HCT116 (cell line): ENCODE results near the gene SLC25A10. TPM values are rescaled to one million over a fixed set of nuclear protein-coding genes. Genes with fewer than 3 reads are reported as not detected.

ENCODE experiments used
- ATAC-seq: fragments of 200-7000 bp; cut with Tn5 transposase; 2 replicates; pipeline ENCODE4 v1.9.1; 2020; ENCODE audit warnings: mild to moderate bottlenecking, moderate library complexity
- BruUV-seq: library from RNA; stranded (reverse); fragments of 400-500 nt; replicated peaks from 2 replicates; lab custom pipeline; 2021; lab: Mats Ljungman, UMichigan
- CTCF ChIA-PET: fragments of 300-600 bp; sonication (Branson Sonifier 250); formaldehyde crosslinking; loops from one replicate; lab custom pipeline; 2021; ENCODE audit warnings: antibody characterized with exemption; lab: Charles Lee
- POLR2A ChIA-PET: fragments of 300-600, 350-600 bp; sonication (Branson Sonifier 250); formaldehyde crosslinking; loops from one replicate; lab custom pipeline; 2021; ENCODE audit warnings: antibody characterized with exemption; lab: Charles Lee
- RAD21 ChIA-PET, 2 experiments: fragments of 300-600 bp; sonication (Branson Sonifier 250); formaldehyde crosslinking; loops; one replicate each; lab custom pipeline; 2023; ENCODE audit warnings: low total read pairs in 2 of 2; ENCODE audit not compliant: uncharacterized antibody in 2 of 2, unreplicated experiment in 2 of 2, low non-redundant PET in 1 of 2; lab: Charles Lee
- DNase-seq: peaks from one replicate; pipeline ENCODE4 v3.0.0-alpha.2; 2010; ENCODE audit warnings: low read depth, low spot score
- H2AFZ ChIP-seq: fragments of 200-600 bp; shearing (Covaris generic), sonication (generic); 2 replicates; pipeline ENCODE4 v1.6.1; 2017; ENCODE audit warnings: low read depth, mixed run types, mixed read lengths, antibody characterized with exemption, low read length; ENCODE audit not compliant: poor library complexity, severe bottlenecking
- H3K27ac ChIP-seq: 2 replicates; pipeline ENCODE4 v1.5.1; 2012; ENCODE audit warnings: low read depth, low read length
- H3K27me3 ChIP-seq: fragments of 200-600 bp; sonication (generic); 2 replicates; pipeline ENCODE4 v1.6.1; 2016; ENCODE audit warnings: mixed run types, low read length, mixed read lengths; ENCODE audit not compliant: insufficient read depth
- H3K36me3 ChIP-seq, 2 experiments: fragments of 200-500 bp in 1 of 2; fragments of 200-600 bp in 1 of 2; sonication (Bioruptor generic) in 1 of 2; sonication (generic) in 1 of 2; 2 replicates each; pipeline versions ENCODE4 v1.5.1 to v1.6.1; 2014 to 2016; ENCODE audit warnings: low read length in 2 of 2, inconsistent platforms in 1 of 2, mixed read lengths in 1 of 2, mixed run types in 1 of 2; ENCODE audit not compliant: insufficient read depth in 2 of 2, control insufficient read depth in 1 of 2
- H3K4me1 ChIP-seq, 2 experiments: fragments of 200-600 bp in 1 of 2; sonication (generic) in 1 of 2; 2 replicates each; pipeline versions ENCODE4 v1.5.1 to v1.6.1; 2012 to 2017; ENCODE audit warnings: low read length in 2 of 2, inconsistent platforms in 1 of 2, mild to moderate bottlenecking in 1 of 2, mixed read lengths in 1 of 2, mixed run types in 1 of 2, moderate library complexity in 1 of 2; ENCODE audit not compliant: insufficient read depth in 2 of 2, control insufficient read depth in 1 of 2
- H3K4me2 ChIP-seq: fragments of 200-600 bp; sonication (generic); 2 replicates; pipeline ENCODE4 v1.6.1; 2017; ENCODE audit warnings: mixed run types, low read length, mixed read lengths
- H3K4me3 ChIP-seq, 2 experiments: fragments of 200-600 bp in 1 of 2; sonication (generic) in 1 of 2; replicated peaks in 1 of 2; 2 replicates each; pipeline ENCODE4 v1.5.1; 2011 to 2016; ENCODE audit warnings: low read length in 2 of 2, control low read depth in 1 of 2, low read depth in 1 of 2, mild to moderate bottlenecking in 1 of 2, mixed read lengths in 1 of 2, mixed run types in 1 of 2
- H3K79me2 ChIP-seq: fragments of 200-600 bp; sonication (generic); 2 replicates; pipeline ENCODE4 v1.6.1; 2017; ENCODE audit warnings: mild to moderate bottlenecking, mixed run types, low read length, moderate library complexity, mixed read lengths; ENCODE audit not compliant: insufficient read depth
- H3K9ac ChIP-seq: fragments of 200-600 bp; sonication (generic); 2 replicates; pipeline ENCODE4 v1.6.1; 2016; ENCODE audit warnings: low read length, mixed read lengths
- H3K9me2 ChIP-seq: fragments of 200-600 bp; sonication (generic), shearing (Covaris generic); 2 replicates; pipeline ENCODE4 v1.6.1; 2017; ENCODE audit warnings: mixed run types, mild to moderate bottlenecking, moderate library complexity; ENCODE audit not compliant: insufficient read depth
- H3K9me3 ChIP-seq, 2 experiments: fragments of 200-500 bp in 1 of 2; fragments of 200-600 bp in 1 of 2; sonication (Bioruptor generic) in 1 of 2; sonication (generic) in 1 of 2; 2 replicates each; pipeline ENCODE4 v1.6.1; 2014 to 2017; ENCODE audit warnings: low read length in 2 of 2, mixed read lengths in 2 of 2, inconsistent platforms in 1 of 2, low read depth in 1 of 2, mild to moderate bottlenecking in 1 of 2, mixed run types in 1 of 2, moderate library complexity in 1 of 2; ENCODE audit not compliant: control insufficient read depth in 1 of 2, insufficient read depth in 1 of 2
- H4K20me1 ChIP-seq: fragments of 200-600 bp; sonication (generic), shearing (Covaris generic); 2 replicates; pipeline ENCODE4 v1.6.1; 2017; ENCODE audit warnings: mixed run types, mild to moderate bottlenecking, moderate library complexity; ENCODE audit not compliant: insufficient read depth
- JUND ChIP-seq: IDR thresholded peaks from 2 replicates; pipeline ENCODE4 v1.6.1; 2012
- intact Hi-C: fragments of 100-400 bp; cut with micrococcal nuclease; formaldehyde crosslinking; loops from 2 replicates; pipeline ENCODE4 v1.10.0; 2022
- total RNA-seq: library from RNA; stranded (reverse); gene quantifications from one replicate; pipeline ENCODE4 v1.2.1, GENCODE V29; 2021; ENCODE audit not compliant: unreplicated experiment
- TF ChIP-seq, protein P1 (sequence below), 3 experiments: fragments of 200-600 bp in 1 of 3; sonication (generic) in 1 of 3; IDR thresholded peaks in 2 of 3; conservative IDR thresholded peaks in 1 of 3; 2 replicates each; pipeline ENCODE4 v1.5.1; 2012 to 2017; ENCODE audit warnings: low read depth in 2 of 3, low read length in 2 of 3, antibody characterized with exemption in 1 of 3, borderline replicate concordance in 1 of 3, control low read depth in 1 of 3, mild to moderate bottlenecking in 1 of 3, mixed read lengths in 1 of 3, mixed run types in 1 of 3, moderate library complexity in 1 of 3; ENCODE audit not compliant: insufficient read depth in 1 of 3

Gene SLC25A10
- total RNA-seq, 1 experiment from 2014 or later, result 70.8 TPM

DNA sequence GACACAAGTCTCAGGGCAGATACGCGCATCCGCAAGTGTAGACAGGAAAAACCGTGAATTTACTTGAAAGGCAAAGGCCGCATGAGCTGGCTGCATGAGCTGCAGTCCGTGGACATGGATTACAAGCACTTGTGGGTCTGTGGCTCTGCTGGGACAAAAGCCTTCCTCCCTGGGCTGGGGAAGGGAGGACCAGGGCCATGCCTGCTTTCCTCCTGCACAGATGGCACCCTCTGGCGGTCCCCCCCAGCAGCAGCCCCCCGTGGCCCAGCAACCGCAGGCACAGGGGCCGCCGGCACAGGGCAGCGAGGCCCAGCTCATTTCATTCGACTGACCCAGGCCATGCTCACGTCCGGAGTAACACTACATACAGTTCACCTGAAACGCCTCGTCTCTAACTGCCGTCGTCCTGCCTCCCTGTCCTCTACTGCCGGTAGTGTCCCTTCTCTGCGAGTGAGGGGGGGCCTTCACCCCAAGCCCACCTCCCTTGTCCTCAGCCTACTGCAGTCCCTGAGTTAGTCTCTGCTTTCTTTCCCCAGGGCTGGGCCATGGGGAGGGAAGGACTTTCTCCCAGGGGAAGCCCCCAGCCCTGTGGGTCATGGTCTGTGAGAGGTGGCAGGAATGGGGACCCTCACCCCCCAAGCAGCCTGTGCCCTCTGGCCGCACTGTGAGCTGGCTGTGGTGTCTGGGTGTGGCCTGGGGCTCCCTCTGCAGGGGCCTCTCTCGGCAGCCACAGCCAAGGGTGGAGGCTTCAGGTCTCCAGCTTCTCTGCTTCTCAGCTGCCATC, 10.6 kb upstream of the SLC25A10 start:
- H4K20me1 ChIP-seq, result no peaks in the 10 kb centered on the region; the same call in 1 of the 2 replicates
- intact Hi-C loops, result loop anchor here (2.0 kb wide), 1 partner anchor 19 kb away; the partner anchor contains the start of gene ARL16
- DNase-seq, result no peak
- no peaks in the 10 kb centered on the region for H3K9me3 ChIP-seq
- CTCF ChIA-PET, result interaction anchor here (1.0 kb wide), 1 partner anchor 34 kb away, joined by 3 read pairs; no protein-coding TSS in a partner anchor
- POLR2A ChIA-PET, result interaction anchor here (0.8 to 3.5 kb wide), 2 partner anchors 18 to 28 kb away, joined by 3 to 33 read pairs; partner anchors contain the start of genes ARL16 and HGS
- peak overlapping the region; percentile 95 for H3K9ac ChIP-seq
- RAD21 ChIA-PET, result interaction anchor here in 1 of 2 experiments (1.5 kb wide), 1 partner anchor 18 kb away, joined by 4 read pairs; the partner anchor contains the start of genes ARL16 and HGS
- H3K36me3 ChIP-seq, result peaks cover 27 to 60% of the 10 kb centered on the region in 2 experiments
- H2AFZ ChIP-seq, result no peak overlapping the region
- H3K4me3 ChIP-seq, result peak overlapping the region; percentile 68
- TF ChIP-seq, protein P1, sequence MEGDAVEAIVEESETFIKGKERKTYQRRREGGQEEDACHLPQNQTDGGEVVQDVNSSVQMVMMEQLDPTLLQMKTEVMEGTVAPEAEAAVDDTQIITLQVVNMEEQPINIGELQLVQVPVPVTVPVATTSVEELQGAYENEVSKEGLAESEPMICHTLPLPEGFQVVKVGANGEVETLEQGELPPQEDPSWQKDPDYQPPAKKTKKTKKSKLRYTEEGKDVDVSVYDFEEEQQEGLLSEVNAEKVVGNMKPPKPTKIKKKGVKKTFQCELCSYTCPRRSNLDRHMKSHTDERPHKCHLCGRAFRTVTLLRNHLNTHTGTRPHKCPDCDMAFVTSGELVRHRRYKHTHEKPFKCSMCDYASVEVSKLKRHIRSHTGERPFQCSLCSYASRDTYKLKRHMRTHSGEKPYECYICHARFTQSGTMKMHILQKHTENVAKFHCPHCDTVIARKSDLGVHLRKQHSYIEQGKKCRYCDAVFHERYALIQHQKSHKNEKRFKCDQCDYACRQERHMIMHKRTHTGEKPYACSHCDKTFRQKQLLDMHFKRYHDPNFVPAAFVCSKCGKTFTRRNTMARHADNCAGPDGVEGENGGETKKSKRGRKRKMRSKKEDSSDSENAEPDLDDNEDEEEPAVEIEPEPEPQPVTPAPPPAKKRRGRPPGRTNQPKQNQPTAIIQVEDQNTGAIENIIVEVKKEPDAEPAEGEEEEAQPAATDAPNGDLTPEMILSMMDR (IDR thresholded peaks at IDR 0.05 in 2 of 3, conservative IDR thresholded peaks at IDR 0.05 in 1 of 3; ENCODE audit: borderline replicate concordance in 1 of 3, insufficient read depth in 1 of 3, low read depth in 2 of 3, low read length in 2 of 3), result peak in 2 of 3 experiments; percentile 30 to 32; a peak in 4 of 6 replicates
- TF ChIP-seq JUND, result no peak
- no TSS peak for BruUV-seq
- peaks cover 93% of the 10 kb centered on the region for H3K79me2 ChIP-seq
- peak; percentile 43 for ATAC-seq
- H3K27me3 ChIP-seq, result no peaks in the 10 kb centered on the region
- H3K4me1 ChIP-seq, result peaks cover 13 to 27% of the 10 kb centered on the region in 2 experiments
- peak overlapping the region; percentile 98 for H3K27ac ChIP-seq
- H3K4me2 ChIP-seq, result peak overlapping the region; percentile 89
- H3K9me2 ChIP-seq, result no peaks in the 10 kb centered on the region
